ENCODE results near the gene FIBIN. TPM values are rescaled to one million over a fixed set of nuclear protein-coding genes. Genes with fewer than 3 reads are reported as not detected.

The FIBIN gene
- total and polyA plus RNA-seq, 4 donors, result 1.6 to 3.7 (median 2.2) TPM

DNA sequence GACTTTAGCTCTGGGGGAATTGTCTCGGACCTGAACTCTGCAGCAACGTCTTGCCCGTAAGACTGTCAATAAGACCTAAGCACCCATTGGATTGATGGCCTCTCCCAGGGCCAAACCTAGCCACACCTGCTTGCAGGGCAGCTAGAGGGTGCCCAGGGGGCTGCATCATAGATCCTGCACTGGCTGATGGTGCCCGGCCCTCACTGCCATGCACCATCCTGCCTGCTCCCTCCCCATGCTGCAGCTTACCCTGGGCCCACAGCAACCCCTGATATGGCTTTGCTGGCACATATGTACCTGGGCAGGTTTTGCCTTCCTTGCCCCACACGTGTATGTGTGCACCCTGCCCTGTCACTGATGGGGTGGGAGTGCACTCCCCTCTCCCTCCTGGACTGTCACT lies 37.8 kb downstream of the FIBIN start:
- Histone ChIP-seq H3K27me3 (ENCODE audit: control insufficient read depth in 4 of 4, insufficient read depth in 4 of 4, low read length in 3 of 4) (no peaks in the 10 kb centered on the region), H3K36me3 (ENCODE audit: control insufficient read depth in 4 of 4, insufficient read depth in 3 of 4, low read depth in 1 of 4, low read length in 3 of 4) (no peaks in the 10 kb centered on the region), H3K9ac (ENCODE audit: low read depth in 1 of 2, low read length in 2 of 2) (no peak overlapping the region), H3K27ac (ENCODE audit: low read depth in 1 of 2, low read length in 2 of 2) (no peak overlapping the region), H3K4me3 (ENCODE audit: low read depth in 1 of 3, low read length in 3 of 3) (no peak overlapping the region), H3K9me3 (ENCODE audit: control insufficient read depth in 4 of 4, low read length in 3 of 4) (no peaks in the 10 kb centered on the region), H3K4me1 (ENCODE audit: control insufficient read depth in 4 of 4, insufficient read depth in 4 of 4, low read length in 3 of 4) (no peaks in the 10 kb centered on the region)
- TF ChIP-seq, protein P1, sequence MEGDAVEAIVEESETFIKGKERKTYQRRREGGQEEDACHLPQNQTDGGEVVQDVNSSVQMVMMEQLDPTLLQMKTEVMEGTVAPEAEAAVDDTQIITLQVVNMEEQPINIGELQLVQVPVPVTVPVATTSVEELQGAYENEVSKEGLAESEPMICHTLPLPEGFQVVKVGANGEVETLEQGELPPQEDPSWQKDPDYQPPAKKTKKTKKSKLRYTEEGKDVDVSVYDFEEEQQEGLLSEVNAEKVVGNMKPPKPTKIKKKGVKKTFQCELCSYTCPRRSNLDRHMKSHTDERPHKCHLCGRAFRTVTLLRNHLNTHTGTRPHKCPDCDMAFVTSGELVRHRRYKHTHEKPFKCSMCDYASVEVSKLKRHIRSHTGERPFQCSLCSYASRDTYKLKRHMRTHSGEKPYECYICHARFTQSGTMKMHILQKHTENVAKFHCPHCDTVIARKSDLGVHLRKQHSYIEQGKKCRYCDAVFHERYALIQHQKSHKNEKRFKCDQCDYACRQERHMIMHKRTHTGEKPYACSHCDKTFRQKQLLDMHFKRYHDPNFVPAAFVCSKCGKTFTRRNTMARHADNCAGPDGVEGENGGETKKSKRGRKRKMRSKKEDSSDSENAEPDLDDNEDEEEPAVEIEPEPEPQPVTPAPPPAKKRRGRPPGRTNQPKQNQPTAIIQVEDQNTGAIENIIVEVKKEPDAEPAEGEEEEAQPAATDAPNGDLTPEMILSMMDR (IDR thresholded peaks at IDR 0.05; ENCODE audit: low read depth, low read length, missing input control), result no peak
- TF ChIP-seq, protein P2, sequence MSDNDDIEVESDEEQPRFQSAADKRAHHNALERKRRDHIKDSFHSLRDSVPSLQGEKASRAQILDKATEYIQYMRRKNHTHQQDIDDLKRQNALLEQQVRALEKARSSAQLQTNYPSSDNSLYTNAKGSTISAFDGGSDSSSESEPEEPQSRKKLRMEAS (IDR thresholded peaks at IDR 0.05), result no peak
- TF ChIP-seq JUND (IDR thresholded peaks at IDR 0.05) (no peak), GABPA (IDR thresholded peaks at IDR 0.05 in 1 of 2, conservative IDR thresholded peaks at IDR 0.05 in 1 of 2) (no peak), HNF4A (conservative IDR thresholded peaks at IDR 0.05) (no peak), FOXA1 (IDR thresholded peaks at IDR 0.05) (no peak), RXRA (IDR thresholded peaks at IDR 0.05) (no peak), HNF4G (IDR thresholded peaks at IDR 0.05) (no peak), RAD21 (IDR thresholded peaks at IDR 0.05) (no peak)
- TF ChIP-seq, protein P3, sequence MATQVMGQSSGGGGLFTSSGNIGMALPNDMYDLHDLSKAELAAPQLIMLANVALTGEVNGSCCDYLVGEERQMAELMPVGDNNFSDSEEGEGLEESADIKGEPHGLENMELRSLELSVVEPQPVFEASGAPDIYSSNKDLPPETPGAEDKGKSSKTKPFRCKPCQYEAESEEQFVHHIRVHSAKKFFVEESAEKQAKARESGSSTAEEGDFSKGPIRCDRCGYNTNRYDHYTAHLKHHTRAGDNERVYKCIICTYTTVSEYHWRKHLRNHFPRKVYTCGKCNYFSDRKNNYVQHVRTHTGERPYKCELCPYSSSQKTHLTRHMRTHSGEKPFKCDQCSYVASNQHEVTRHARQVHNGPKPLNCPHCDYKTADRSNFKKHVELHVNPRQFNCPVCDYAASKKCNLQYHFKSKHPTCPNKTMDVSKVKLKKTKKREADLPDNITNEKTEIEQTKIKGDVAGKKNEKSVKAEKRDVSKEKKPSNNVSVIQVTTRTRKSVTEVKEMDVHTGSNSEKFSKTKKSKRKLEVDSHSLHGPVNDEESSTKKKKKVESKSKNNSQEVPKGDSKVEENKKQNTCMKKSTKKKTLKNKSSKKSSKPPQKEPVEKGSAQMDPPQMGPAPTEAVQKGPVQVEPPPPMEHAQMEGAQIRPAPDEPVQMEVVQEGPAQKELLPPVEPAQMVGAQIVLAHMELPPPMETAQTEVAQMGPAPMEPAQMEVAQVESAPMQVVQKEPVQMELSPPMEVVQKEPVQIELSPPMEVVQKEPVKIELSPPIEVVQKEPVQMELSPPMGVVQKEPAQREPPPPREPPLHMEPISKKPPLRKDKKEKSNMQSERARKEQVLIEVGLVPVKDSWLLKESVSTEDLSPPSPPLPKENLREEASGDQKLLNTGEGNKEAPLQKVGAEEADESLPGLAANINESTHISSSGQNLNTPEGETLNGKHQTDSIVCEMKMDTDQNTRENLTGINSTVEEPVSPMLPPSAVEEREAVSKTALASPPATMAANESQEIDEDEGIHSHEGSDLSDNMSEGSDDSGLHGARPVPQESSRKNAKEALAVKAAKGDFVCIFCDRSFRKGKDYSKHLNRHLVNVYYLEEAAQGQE (IDR thresholded peaks at IDR 0.05), result no peak
- TF ChIP-seq, protein P4, sequence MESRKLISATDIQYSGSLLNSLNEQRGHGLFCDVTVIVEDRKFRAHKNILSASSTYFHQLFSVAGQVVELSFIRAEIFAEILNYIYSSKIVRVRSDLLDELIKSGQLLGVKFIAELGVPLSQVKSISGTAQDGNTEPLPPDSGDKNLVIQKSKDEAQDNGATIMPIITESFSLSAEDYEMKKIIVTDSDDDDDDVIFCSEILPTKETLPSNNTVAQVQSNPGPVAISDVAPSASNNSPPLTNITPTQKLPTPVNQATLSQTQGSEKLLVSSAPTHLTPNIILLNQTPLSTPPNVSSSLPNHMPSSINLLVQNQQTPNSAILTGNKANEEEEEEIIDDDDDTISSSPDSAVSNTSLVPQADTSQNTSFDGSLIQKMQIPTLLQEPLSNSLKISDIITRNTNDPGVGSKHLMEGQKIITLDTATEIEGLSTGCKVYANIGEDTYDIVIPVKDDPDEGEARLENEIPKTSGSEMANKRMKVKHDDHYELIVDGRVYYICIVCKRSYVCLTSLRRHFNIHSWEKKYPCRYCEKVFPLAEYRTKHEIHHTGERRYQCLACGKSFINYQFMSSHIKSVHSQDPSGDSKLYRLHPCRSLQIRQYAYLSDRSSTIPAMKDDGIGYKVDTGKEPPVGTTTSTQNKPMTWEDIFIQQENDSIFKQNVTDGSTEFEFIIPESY (IDR thresholded peaks at IDR 0.05), result no peak
- TF ChIP-seq, protein P5, sequence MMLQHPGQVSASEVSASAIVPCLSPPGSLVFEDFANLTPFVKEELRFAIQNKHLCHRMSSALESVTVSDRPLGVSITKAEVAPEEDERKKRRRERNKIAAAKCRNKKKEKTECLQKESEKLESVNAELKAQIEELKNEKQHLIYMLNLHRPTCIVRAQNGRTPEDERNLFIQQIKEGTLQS (IDR thresholded peaks at IDR 0.05), result no peak
- 82% methylated on average over 5 of the region's 5 CpGs for WGBS
- no peak for DNase-seq (ENCODE audit: low spot score)

DNA sequence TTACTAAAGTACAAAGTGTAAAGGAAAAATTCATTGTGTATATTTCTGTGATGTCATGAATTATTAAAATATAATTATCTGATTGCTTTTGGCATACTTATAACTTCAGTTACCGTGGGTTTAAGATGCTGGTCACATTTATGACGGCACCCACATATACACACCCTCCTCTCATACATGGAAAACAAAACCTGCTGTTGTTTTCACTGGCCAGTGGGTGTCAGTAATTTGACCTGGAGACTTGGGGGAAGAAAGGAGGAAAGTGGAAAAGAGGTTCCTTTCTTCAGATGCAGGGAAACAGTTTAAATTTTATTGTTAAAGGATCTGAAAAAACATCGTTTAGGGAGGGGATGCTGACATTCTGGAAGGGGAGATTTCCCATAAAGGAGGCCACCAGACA lies 46.0 kb downstream of the FIBIN start:
- peaks cover 0 to 11% (median 8%) of the 10 kb centered on the region in 4 donors for H3K4me1 ChIP-seq (ENCODE audit: control insufficient read depth in 4 of 4, insufficient read depth in 4 of 4, low read length in 3 of 4)
- TF ChIP-seq RAD21 (IDR thresholded peaks at IDR 0.05) (peak; percentile 45 to 64), JUND (IDR thresholded peaks at IDR 0.05) (no peak), NR2F2 (IDR thresholded peaks at IDR 0.05) (no peak), HNF4G (IDR thresholded peaks at IDR 0.05) (no peak), SP1 (IDR thresholded peaks at IDR 0.05) (no peak)
- no peaks in the 10 kb centered on the region for H3K9me3 ChIP-seq (ENCODE audit: control insufficient read depth in 4 of 4, low read length in 3 of 4)
- no peak overlapping the region for H3K4me3 ChIP-seq (ENCODE audit: low read depth in 1 of 3, low read length in 3 of 3)
- 78% methylated on average over 3 of the region's 3 CpGs for WGBS
- H3K27ac ChIP-seq (ENCODE audit: low read depth in 1 of 2, low read length in 2 of 2), result no peak overlapping the region
- H3K9ac ChIP-seq (ENCODE audit: low read depth in 1 of 2, low read length in 2 of 2), result no peak overlapping the region
- H3K36me3 ChIP-seq (ENCODE audit: control insufficient read depth in 4 of 4, insufficient read depth in 3 of 4, low read depth in 1 of 4, low read length in 3 of 4), result no peaks in the 10 kb centered on the region
- DNase-seq (ENCODE audit: low spot score), result no peak
- no peaks in the 10 kb centered on the region for H3K27me3 ChIP-seq (ENCODE audit: control insufficient read depth in 4 of 4, insufficient read depth in 4 of 4, low read length in 3 of 4)

Data from liver (tissue), 9 donors.